ENCODE results near the gene CHST12.

Gene CHST12

DNA sequence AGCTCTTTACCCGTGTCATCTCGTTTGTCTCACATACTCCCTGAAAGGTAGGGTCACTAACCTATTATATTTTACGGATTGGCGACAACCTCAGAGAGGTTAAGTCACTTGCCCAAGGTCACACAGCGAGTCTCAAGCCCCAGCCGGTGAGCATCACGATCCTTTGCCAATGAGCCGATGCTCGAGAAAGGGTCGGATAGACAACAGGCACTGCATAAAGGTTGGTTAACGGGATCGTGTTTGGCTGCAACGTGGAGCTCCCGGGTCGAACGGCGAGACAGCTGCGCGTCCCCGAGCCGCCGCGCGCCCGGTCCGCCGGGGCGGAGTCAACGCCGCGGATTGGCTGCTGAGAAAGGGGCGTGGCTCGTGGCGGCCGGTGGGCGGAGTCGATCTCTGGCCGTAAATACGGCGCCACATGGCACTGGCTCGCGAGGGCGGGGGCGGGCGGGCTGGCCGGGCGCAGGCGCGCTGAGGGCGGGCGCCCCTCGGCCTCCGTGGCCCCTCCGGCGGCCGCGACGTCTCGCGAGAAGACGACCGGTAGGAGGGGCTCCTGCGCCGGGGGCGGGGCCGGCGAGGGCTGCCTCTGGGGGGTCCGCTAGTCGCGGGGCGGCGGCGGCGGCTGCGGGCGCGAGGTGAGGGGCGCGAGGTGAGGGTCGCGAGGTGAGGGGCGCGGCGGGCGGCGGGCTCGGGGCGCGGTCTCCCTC, at the start of gene CHST12:
TSS of gene CHST12 (plus strand) at position 598 of the 704 bp plus-strand sequence. CDS start 29,029 bp downstream, outside the sequence.
- no peak for TF ChIP-seq GATA2 (IDR thresholded peaks at IDR 0.05; ENCODE audit: low read depth, low read length)
- TF ChIP-seq GATA3 (IDR thresholded peaks at IDR 0.05; ENCODE audit: low read depth, low read length) = no peak

DNA sequence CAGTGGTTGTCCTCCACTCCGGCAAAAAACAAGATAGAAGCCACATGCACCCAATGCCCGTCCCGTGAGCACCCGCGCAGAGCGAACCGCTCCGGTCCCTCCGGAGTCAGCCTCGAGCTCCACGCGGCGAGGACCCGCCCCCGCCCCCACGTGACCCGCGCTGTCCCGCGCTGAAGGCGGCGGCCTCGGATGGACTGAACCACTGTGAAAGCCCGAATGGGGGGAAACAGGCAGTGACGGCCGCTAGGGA, 49.5 kb upstream of the CHST12 start:
- TF ChIP-seq GATA3 (IDR thresholded peaks at IDR 0.05; ENCODE audit: low read depth, low read length) = no peak
- TF ChIP-seq GATA2 (IDR thresholded peaks at IDR 0.05; ENCODE audit: low read depth, low read length) = no peak

DNA sequence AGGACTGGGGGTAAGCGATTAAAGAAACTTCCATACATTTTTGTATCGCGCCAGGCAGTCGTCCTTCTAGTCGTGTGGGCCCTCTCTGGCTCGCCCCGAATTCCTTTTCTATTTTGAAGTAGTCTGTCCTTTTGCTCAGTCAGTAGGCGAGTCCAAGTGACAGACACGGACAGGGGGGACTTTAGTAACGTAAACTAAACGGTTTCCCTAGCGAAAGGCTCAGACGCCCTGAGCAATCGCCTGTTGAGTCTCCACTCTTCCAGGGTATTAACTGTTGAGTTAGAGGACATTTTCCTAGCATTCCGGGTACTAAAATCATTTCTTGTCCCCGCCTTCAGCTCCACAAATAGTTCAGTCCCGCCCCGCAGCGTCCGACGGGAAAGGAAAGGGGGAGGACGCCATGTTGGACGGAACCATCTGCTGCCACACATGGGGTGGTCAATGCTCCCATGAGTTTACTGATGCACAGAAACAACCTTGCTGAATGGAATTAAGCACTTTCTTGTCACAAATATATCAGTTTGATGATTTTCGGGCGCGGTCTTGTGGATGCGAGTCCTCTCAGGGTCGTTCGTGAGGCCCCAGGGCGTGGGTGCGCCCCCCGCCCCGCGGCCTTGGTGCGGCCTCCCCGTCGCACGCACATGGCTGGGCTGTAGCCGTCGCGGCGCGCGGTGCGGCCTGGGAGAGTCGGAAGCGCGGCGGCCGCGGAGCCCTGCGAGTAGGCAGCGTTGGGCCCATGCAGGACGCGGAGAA, 49.0 kb upstream of the CHST12 start, which contains the start of gene EIF3B:
TSS of gene EIF3B (plus strand) at position 642 of the 753 bp plus-strand sequence. CDS start at position 737, 95 bp downstream.
- TF ChIP-seq GATA2 (IDR thresholded peaks at IDR 0.05; ENCODE audit: low read depth, low read length) (no peak), GATA3 (IDR thresholded peaks at IDR 0.05; ENCODE audit: low read depth, low read length) (no peak)

DNA sequence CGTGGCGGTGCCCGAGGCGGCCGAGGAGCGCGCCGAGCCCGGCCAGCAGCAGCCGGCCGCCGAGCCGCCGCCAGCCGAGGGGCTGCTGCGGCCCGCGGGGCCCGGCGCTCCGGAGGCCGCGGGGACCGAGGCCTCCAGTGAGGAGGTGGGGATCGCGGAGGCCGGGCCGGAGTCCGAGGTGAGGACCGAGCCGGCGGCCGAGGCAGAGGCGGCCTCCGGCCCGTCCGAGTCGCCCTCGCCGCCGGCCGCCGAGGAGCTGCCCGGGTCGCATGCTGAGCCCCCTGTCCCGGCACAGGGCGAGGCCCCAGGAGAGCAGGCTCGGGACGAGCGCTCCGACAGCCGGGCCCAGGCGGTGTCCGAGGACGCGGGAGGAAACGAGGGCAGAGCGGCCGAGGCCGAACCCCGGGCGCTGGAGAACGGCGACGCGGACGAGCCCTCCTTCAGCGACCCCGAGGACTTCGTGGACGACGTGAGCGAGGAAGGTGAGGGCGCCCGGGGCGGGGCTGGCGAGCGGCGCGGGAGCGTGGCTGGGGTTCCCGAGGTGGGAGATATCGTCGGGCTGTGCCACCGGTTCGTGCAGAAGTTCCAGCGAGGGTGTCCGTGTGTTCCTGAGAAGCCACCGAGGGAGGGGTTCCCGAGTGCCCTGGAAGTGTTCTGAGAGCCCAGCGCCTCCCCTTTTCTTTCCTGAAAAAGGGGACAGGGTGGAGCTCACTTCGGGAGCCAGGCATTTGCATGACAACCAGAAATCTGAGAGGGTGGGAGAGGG, 48.3 kb upstream of the CHST12 start:
- TF ChIP-seq GATA2 (IDR thresholded peaks at IDR 0.05; ENCODE audit: low read depth, low read length) (no peak), GATA3 (IDR thresholded peaks at IDR 0.05; ENCODE audit: low read depth, low read length) (no peak)

DNA sequence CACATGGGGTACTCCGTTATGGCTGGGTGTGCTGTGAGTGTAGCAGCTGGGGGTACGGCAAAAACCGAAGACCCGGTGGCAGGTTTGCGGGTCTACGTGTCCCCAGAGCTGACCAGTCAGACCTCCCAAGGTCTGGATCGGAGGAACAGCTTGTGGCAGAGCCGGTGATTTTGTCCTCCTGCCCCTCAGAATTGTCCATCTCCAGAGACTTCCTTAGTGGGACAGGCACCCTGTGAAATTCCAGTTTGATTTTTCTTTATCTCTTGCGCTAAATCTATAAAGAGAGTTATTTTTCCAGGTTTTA, 47.8 kb upstream of the CHST12 start:
- TF ChIP-seq GATA2 (IDR thresholded peaks at IDR 0.05; ENCODE audit: low read depth, low read length) = no peak
- no peak for TF ChIP-seq GATA3 (IDR thresholded peaks at IDR 0.05; ENCODE audit: low read depth, low read length)

DNA sequence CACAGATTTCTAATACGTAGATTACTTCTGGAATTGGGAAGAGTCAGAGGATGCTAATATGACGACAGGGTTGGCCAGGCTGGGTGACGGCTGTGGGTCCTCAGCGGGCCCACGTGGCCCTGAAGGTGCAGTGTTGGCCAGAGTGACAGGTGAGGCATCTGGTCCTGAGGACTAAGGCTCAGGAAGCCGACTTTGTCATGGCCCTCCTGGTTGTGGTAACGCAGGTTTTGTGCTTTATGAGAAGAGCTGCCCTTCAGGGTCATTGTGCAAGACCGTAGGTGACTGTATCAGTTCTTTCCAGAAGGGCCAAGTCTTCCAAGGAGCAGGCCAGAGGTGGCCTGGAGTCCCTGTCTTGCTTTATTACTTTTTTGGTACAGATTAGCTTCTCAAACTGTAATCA, 46.2 kb upstream of the CHST12 start:
- no peak for TF ChIP-seq GATA3 (IDR thresholded peaks at IDR 0.05; ENCODE audit: low read depth, low read length)

DNA sequence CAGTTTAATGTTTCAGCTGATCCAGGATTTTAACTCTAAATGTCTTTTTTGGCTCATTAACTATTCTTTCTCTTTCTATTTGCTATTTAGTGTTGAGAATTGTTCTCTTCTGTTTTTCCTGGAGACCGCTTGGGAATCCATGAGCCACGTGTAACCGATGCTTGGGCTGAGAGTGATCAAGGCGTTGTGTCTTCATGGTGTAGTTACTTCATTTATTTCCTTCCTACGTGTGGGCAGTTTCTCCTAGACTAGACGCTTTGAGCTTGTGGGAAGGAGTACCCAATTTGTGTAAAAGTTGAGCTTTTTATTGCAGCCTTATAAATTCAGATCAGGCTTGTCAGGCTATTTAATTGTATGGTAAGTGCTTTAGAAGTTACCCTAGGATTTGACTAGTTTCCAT, 45.8 kb upstream of the CHST12 start:
- TF ChIP-seq GATA2 (IDR thresholded peaks at IDR 0.05; ENCODE audit: low read depth, low read length) (no peak), GATA3 (IDR thresholded peaks at IDR 0.05; ENCODE audit: low read depth, low read length) (no peak)

DNA sequence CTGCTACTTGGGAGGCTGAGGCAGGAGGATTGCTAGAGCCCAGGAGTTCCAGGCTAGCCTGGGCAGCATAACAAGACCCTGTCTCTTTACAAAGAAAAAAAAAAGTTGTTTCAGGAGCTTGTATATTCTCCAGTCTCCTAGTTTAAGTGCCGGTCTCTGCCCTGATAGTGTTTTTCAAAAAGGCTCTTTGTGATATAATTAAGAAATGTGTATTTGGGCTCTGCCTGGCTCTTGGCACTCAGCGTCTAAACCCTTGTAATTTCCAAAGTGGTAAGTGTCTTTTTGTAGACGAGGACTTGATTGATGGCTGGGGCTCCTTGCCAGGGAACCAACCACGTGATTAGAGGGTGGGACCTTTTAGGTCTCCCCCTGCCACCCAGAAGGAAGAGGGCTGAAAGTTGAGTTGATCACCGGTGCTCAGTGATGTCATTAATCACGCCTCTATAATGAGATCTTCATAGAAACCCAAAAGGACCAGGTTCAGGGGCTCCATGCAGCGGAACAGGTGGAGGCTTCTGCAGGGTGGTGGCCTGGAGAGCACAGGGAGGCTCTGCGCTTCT, 44.4 kb upstream of the CHST12 start:
- TF ChIP-seq GATA2 (IDR thresholded peaks at IDR 0.05; ENCODE audit: low read depth, low read length) (no peak), GATA3 (IDR thresholded peaks at IDR 0.05; ENCODE audit: low read depth, low read length) (no peak)

DNA sequence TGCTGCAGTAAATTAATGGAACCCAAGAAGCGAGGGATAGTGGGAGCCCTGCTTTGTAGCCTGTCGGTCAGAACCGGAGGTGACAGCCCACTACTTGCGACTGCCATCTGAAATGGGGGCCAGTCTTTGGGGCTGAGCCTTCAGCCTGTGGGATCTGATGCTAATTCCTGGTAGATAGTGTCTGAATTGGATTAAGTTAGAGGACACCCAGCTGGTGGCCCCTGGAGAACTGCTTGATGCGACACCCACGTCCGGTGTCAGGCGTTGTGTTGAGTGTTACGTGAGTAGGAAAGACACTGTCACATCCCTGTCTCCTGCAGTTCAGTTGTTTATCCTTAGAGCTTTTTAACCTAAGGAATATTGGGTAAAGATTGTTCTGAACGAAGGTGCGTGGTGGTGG, 43.8 kb upstream of the CHST12 start:
- no peak for TF ChIP-seq GATA2 (IDR thresholded peaks at IDR 0.05; ENCODE audit: low read depth, low read length)

DNA sequence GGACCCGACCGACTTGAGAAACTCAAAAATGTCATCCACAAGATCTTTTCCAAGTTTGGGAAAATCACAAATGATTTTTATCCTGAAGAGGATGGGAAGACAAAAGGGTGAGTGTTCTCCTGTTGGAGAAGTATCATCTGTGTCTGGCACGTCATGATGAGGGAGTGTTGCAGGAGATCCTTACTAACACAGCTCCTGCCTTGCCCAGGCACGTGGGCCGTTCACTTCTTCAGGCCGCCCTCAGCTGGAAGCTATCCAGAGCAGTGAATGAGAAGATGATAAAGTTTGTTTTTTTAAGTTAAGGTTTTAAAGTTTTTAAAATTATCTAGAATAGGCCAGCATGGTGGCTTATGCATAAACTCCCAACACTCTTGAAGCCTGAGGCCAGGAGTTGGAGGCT, 42.6 kb upstream of the CHST12 start:
- no peak for TF ChIP-seq GATA2 (IDR thresholded peaks at IDR 0.05; ENCODE audit: low read depth, low read length)
- TF ChIP-seq GATA3 (IDR thresholded peaks at IDR 0.05; ENCODE audit: low read depth, low read length) = no peak

DNA sequence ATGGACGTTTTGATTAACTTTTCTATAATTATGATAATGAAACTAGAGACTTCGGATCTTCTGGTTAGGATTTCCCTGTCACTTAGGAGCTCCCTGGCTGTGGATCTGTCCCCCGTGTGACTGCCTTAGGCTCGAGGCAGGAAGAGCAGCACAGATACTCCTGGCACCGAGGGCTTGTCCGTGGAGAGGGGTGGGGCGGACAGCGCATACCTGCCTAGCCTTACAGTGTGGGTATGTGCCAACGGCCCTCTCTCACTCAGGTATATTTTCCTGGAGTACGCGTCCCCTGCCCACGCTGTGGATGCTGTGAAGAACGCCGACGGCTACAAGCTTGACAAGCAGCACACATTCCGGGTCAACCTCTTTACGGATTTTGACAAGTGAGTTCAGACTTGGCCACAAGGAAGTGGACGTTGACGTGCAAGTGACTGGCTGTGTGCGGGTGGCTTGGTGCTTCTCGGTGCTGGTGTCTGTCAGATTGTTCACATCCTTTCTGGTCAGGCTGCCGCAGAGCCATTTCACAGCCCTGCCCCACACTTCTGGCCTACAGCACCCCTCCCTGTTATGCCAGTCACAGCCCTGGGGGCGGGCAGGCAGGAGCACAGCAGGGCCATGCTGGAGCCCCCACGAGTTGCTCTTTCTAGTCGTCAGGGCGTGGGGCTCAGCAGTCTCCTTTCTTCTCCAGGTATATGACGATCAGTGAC, 40.9 kb upstream of the CHST12 start:
- TF ChIP-seq GATA2 (IDR thresholded peaks at IDR 0.05; ENCODE audit: low read depth, low read length) = no peak
- TF ChIP-seq GATA3 (IDR thresholded peaks at IDR 0.05; ENCODE audit: low read depth, low read length) = no peak

DNA sequence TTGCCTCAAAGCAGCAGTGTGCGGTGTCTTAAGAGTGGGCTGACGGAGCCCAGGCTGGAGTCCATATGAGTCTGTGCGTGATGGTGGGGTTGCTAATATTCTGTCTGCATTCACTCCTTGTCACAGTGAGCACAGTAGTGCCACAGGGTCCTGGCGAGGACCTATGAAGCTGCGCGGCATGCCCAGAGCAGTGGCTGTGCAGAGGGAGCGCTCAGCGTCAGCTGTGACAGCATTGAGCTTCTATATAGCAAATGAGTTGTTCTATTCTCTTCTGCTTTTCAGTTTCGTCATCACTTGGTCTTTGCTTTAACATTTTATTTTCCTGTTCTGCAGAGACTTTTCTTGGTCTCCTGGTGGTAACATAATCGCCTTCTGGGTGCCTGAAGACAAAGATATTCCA, 34.3 kb upstream of the CHST12 start:
- TF ChIP-seq GATA3 (IDR thresholded peaks at IDR 0.05; ENCODE audit: low read depth, low read length) (no peak), GATA2 (IDR thresholded peaks at IDR 0.05; ENCODE audit: low read depth, low read length) (no peak)

DNA sequence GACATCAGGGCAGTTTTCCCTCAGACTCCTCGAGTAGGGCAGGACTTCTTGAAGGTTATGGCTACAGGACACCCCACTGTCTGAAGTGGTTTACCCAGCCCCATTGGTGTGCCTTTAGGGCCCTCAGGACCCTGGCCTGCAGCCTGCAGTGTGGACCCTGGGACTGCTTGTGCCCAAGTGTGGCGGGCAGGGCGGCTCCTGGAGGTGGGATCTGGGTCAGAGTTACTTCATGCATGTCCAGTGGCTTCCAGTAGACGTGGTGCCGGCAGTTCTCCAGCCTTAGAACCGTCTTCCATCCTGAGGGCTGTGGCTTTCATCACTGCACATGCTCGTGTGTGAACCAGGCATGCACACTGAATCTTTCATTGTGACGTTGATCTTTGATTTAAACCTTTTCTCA, 32.1 kb upstream of the CHST12 start:
- no peak for TF ChIP-seq GATA2 (IDR thresholded peaks at IDR 0.05; ENCODE audit: low read depth, low read length)
- TF ChIP-seq GATA3 (IDR thresholded peaks at IDR 0.05; ENCODE audit: low read depth, low read length) = no peak

DNA sequence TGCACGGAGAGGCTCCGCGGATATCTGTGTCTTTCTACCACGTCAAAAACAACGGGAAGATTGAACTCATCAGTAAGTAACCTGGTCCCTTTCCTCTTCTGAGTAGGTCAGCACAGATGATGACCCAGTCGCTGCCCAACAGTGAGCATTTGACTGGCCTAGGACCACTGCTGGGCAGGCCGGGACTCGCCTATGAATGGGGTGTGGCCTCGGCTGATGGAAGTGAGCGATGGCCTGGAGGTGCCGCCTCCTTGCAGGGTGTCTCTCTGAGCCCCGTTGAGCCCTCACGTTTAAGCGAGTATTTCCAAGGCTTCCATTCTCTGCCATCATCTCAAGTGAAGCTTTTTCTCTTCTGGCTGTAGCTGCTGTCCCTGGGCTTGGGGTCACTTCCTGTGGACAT, 30.7 kb upstream of the CHST12 start:
- TF ChIP-seq GATA3 (IDR thresholded peaks at IDR 0.05; ENCODE audit: low read depth, low read length) = no peak
- TF ChIP-seq GATA2 (IDR thresholded peaks at IDR 0.05; ENCODE audit: low read depth, low read length) = no peak

Measured in SH-SY5Y (cell line).